Body of pancreas (tissue), 4 donors: ENCODE measurements around the gene BET1L.

ENCODE experiments used
- POLR2A ChIP-seq, 3 donors: fragments of 450-650 bp; IDR thresholded peaks; one replicate each; pipeline ENCODE4 v1.6.1; 2016; ENCODE audit warnings: antibody characterized with exemption in 3 of 3, mild to moderate bottlenecking in 2 of 3
- TF ChIP-seq, protein P1 (sequence below), 7 experiments: fragments of 450-650 bp in 4 of 7; fragments of 200-600 bp in 3 of 7; sonication (generic) in 3 of 7; IDR thresholded peaks; one replicate each; pipeline ENCODE4 v1.5.1; 2016 to 2019; ENCODE audit warnings: antibody characterized with exemption in 7 of 7

DNA sequence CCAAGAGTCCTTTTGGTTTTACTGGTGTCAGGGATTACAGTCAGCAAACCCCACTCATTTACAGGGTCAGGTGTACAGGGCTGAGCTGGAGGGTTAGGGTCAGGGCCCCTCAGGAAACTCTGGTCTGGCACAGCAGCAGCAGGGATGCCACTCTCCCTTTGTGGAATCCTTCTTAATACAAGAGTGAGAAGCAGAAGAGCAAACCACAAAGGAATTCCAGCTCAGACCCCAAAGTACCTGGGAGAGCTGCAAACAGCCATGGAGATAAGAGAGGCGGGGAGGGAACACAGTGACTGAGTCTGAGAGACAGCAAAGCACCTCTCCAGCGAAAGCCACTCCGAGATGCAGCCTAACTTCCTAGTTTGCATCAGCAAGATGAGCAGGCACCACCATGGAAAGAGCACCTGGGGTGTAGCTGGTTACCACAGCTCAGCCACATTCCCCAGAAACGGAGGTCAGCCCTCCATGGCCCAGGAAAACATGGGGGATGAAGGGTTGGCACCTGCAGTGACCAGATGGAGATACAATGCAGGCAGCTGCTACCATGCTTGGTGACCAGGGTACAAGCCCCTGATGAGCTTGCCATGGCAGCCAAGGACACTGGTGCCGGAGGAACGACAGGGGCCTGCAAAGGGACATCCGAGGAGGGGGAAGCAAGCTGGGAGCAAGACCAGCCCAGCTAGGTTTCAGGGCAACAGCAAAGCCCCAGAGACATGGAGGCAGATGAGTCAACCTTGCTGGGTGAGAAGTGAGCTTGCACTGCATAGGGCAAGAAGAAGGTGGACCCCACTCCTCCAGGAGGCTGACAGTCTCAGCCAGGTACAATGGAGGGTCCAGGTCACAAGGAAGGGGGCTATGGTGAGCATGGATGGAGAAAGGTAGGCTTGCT lies 3.9 kb downstream of the BET1L start:
- TF ChIP-seq POLR2A (IDR thresholded peaks at IDR 0.05) = no peak
- TF ChIP-seq, protein P1, sequence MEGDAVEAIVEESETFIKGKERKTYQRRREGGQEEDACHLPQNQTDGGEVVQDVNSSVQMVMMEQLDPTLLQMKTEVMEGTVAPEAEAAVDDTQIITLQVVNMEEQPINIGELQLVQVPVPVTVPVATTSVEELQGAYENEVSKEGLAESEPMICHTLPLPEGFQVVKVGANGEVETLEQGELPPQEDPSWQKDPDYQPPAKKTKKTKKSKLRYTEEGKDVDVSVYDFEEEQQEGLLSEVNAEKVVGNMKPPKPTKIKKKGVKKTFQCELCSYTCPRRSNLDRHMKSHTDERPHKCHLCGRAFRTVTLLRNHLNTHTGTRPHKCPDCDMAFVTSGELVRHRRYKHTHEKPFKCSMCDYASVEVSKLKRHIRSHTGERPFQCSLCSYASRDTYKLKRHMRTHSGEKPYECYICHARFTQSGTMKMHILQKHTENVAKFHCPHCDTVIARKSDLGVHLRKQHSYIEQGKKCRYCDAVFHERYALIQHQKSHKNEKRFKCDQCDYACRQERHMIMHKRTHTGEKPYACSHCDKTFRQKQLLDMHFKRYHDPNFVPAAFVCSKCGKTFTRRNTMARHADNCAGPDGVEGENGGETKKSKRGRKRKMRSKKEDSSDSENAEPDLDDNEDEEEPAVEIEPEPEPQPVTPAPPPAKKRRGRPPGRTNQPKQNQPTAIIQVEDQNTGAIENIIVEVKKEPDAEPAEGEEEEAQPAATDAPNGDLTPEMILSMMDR (IDR thresholded peaks at IDR 0.05) = no peak
